HG02885 (cell line): ENCODE data around the gene C19orf12.
A peak's percentile ranks its signal among the peaks of the same experiment; 100 is the strongest.
"Not testable (repeated sequence)": the region's sequence is repeated elsewhere in the genome, so short reads cannot be mapped to it uniquely, and the experiment has no call there.

Experiments
- ATAC-seq: cut with Tn5 transposase; IDR thresholded peaks from one replicate; pipeline ENCODE4 v1.9.1; 2021; ENCODE audit warnings: mild to moderate bottlenecking; ENCODE audit not compliant: unreplicated experiment, poor library complexity

C19orf12 gene

DNA sequence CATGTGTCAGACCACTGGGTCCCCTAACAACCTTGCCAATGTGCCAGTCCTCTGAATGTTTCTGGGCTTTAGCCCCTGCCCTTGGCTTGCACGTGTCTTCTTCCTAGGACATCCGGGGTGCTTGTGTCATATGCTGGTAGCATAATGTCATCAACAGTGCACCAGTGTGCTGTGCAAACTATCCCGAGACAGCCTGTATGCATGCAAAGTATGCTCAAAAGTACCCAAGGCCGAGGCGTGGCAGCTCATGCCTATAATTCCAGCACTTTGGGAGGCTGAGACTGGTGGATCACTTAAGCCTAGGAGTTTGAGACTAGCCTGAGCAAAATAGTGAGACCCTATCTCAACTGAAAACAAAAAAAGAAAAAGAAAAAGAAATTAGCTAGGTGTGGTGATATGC, 20.8 kb upstream of the C19orf12 start:
- ATAC-seq = no peak

DNA sequence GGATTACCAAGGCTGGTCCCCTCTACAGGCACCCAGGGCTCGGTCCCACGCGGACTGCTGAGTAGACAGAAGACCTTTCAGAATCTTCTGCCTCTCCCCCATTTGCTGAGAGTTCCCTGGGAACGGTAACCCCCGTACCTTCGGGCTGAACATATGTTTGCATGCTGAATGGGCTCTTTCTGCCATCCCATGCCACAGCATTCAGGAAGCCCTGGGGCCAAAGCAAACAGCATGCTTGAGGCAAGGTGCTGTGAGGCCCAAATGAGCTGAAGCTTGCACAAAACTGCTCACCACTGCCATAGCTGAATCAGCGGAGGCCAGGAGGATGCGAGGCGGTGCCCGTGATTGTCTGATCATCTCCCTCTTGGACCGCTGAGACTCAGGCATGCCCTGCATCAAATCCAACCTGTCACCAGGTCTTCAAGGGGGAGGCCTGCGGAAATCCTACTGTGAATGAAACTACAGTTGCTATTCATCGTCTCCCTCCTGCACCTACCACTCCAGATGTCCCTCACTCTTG, 16.3 kb upstream of the C19orf12 start:
- ATAC-seq = no peak

- no peak for ATAC-seq
Measured at GRCh38 chr19:29727906-29728305, 12.8 kb upstream of the C19orf12 start.

DNA sequence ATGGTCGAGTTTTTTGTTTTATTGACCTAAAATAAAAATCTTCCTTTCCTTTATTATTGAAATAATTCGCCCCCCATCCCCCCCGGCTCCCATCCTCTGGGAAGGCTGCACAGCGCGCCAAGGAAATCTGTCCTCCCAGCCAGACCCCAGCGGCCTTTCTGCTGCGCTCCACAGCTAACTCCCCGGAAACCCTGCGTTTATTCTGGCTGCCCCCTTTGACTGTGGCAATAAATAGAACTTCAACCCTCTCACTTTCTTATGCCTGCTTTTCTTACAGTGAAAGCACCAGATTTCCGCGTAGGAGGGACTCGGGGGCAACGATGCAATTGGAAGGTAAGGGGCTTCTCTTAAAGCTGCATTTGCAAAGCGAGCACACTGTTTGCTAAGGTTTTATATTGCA, 9.7 kb upstream of the C19orf12 start:
- ATAC-seq = no peak

GRCh38 chr19:29724102-29724641, 9.1 kb upstream of the C19orf12 start:
- no peak for ATAC-seq

GRCh38 chr19:29717051-29717450, 2.0 kb upstream of the C19orf12 start:
- no peak for ATAC-seq

DNA sequence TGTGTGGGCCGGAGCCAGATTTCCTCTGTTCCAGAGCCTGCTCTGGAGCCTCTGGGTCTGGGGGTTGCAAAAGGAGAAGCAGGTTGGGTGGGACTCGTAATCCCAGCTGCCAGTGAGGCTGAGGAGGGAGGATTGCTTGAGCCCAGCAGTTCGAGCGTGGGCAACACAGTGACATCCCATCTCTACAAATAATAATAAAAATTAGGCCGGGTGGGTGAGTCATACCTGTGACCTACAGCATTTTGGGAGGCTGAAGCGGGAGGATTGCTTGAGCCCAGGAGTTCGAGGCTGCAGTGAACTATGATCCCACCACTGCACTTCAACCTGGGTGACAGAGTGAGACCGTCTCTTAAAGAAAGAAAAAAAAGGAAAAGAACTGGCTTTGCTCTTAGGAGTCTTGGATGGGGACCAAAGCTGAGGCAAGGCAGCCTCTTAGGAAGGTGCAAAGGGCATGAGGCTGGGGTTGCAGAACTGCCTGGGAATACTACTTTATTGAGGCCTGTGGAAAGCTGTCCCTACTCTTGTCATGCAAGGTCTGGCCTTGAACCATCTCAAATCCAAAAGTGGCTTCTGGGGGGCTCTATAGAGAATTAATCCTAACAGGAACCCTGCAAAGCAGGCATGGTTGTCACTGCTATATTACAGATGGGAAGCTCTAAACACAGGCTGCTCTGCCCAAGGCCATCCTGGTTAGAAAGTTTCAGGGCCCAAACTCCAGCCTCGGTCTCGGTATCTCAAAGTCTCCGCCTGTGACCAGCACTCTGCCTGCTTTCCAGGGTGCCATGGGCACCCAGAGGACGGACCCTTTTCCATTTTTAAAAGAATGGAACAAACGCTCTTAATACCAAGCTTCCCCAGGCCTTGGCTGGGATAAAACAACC, 880 bp upstream of the C19orf12 start:
- ATAC-seq = peak; percentile 12

GRCh38 chr19:29714371-29714952, 599 bp downstream of the C19orf12 start:
- peak; percentile 18 for ATAC-seq

- no peak for ATAC-seq
Measured at GRCh38 chr19:29712744-29713516, 2.1 kb downstream of the C19orf12 start.

DNA sequence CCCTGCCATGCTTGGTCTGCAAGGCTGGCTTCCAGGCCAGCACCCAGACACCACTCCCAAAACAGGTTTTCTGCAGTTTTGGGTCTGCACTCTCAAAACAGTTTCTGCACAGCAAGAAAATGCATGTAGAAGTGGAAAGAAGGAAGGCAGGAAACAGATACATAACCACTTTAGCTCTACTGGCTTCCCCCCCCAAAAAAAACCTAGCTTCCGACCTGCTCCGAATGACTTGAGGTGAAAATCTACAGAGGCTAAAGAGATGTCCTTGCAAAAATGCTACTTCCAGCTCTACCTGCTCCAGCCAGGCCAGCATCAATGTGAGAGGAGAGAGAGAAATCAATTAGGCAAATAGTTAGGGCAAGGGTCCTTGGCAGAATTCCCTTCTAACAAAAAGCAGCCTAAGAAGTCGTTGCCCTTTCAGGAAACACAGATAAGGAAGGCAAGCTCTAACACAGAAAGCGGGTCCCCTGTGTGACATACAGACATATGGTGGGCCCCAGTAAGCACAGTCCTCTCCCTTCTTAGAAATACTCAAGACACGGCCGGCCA, 3.4 kb downstream of the C19orf12 start:
- ATAC-seq = no peak

DNA sequence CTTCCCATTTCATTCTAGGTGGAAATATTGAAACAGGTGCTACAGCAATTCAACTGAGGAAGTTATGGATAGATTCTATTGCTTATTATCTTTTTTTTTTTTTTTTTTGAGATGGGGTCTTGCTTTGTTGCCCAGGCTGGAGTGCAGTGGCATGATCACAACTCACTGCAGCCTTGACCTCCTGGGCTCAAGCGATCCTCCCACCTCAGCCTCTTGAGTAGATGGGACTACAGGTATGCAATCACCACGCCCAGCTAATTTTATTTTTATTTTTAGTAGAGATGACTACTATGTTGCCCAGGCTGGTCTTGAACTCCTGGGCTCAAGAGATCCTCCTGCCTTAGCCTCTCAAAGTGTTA, 5.6 kb downstream of the C19orf12 start:
- ATAC-seq = not testable (repeated sequence)

DNA sequence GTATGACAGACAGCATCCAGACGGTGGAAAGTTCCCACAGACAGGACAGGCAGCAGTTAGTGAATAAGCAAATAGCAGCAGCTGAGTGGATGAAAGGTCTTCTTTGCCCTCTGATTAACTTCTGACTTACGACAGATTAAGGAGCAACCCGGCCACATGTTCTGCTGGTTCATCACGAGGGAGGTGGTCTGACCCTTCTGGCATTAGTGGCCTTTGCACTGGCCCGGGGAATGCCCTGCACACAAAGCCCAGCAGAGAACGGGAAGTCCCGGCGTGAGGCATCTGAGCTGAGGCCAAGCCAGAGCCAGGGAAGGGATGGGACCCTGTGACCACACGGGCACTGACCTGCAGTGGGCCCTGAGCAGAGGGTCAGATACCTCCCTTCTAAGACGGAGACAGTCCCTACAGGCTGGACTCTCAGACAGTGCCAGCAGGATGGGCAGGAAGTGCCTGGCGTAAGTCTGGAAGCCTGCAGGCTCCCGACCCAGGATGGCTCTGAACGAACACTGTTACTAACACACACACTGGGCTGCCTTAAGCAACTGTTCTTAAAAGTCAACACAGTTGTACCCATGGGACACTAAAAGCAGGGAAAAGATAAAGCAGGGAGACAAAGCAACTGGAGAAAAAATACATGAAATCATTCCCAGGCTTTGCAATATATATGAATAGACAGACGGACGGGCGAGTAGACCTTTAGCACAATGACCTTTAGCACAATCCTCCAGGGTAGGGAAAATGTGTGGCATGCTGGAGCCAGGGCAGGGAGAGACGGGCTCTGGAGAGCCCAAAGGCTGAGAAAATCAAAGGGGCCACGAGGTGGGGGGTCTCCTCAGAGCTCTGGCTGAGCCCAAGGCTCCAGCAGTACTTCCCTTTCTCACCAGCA, 6.3 kb downstream of the C19orf12 start:
- no peak for ATAC-seq

- ATAC-seq = no peak
Measured at GRCh38 chr19:29706635-29707034, 8.4 kb downstream of the C19orf12 start.

GRCh38 chr19:29705706-29706105, 9.4 kb downstream of the C19orf12 start:
- ATAC-seq = no peak

DNA sequence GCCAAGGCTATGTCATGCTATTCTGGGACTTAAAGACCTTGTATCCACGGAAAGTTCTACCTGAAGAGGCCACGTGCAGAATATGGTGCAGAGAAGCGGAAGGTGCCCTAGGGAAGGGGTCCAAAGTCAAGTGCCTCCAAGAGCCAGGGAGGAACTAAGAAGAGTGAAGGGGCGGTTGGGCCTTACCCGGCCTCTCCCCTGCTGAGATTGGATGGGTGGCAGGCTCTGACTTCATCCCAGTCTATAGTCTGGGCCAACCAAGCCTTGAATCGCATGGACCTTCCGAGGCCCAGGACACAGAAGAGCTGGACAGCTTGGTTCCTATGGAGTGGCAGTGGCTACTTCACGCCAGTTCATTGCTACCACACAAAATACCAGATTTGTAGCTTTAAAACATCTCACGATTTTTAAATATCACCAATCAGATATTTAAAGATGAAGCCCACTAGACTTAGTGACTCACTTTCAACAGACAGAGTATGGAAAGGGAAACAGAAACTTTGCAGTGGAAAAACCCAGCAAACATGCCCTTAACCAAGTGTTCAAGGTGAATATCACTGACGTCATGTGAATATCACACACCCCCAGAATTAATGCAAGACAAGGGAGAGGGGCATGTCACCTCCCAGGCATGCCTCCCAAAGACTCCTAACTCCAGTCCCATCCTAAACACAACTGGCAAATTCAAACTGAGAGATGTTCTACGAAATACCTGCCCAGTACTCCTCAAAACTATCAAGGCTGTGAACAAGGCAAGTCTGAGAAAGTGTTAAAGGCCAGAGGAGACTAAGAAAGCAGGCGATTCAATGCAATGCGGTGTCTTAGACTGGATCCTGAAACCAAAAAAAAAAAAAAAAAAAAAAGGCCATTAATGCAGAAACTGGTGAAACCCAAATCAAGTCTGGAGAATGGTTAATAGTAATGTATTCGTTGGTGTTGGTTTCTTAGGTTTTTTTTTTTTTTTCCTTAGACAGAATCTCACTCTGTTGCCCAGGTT, 10.2 kb downstream of the C19orf12 start:
- ATAC-seq = peak; percentile 74

DNA sequence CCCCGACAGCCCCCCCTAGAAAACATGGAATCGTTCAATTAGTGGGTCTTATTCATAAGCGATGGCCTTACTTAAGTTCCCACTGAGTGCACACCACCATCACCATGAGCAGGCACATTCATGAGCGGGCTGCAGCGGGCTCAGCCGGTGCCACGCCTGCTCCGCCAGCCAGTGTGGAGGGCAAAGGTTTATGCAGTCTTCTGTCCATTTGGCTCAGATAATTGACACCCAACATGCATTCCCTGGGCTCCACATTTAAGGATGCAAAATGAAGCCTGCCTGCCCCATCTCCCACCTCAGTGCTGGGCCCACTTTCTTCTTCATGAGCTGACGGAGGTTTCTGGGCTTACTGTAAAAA, 12.1 kb downstream of the C19orf12 start:
- ATAC-seq = no peak

GRCh38 chr19:29702161-29702962, 12.7 kb downstream of the C19orf12 start:
- ATAC-seq = no peak

- ATAC-seq = no peak
Measured at GRCh38 chr19:29700498-29700897, 14.6 kb downstream of the C19orf12 start.
